Measurements from ENCODE around the gene GJC1.

DNA sequence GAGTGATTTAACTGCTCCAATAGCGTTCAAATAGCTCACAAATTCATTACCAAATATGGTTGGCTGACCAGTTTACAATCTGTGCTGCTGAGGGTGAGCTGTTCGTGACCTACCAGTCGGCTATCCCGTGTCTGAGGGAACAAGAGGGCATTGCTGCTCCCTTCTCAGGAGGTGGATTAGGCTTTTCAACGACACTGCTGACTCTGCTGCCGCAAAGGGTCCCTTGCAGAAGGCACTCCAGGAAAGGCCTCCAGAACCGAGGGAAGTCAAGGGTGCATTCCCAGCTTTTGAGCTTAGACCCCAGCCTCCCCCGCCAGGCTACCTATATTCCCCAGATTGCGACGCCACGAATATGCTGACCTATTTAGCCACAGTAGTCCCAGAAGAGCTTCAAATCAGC, 32.3 kb downstream of the GJC1 start:
- TF ChIP-seq CTCF (IDR thresholded peaks at IDR 0.05; ENCODE audit: poor library complexity, severe bottlenecking) (no peak), RAD21 (conservative IDR thresholded peaks at IDR 0.05) (no peak)
